ENCODE results near the gene G6PC3. TPM values are rescaled to one million over a fixed set of nuclear protein-coding genes. Genes with fewer than 3 reads are reported as not detected.

G6PC3 gene
- total RNA-seq, 2 experiments from 2014 or later, result 21.7 to 25.6 TPM

- no peaks in the 10 kb centered on the region for H3K9me3 Mint-ChIP-seq (ENCODE audit: low read depth)
- CTCF ChIA-PET, result interaction anchor here (0.9 to 3.1 kb wide), 7 partner anchors 9 to 128 kb away, joined by 3 to 10 read pairs (median 5); partner anchors contain the start of genes HDAC5, TMEM101 and TMUB2
- H3K4me3 Mint-ChIP-seq, result peak overlapping the region; percentile 98
- peaks cover 45% of the 10 kb centered on the region for H3K4me1 Mint-ChIP-seq
- peak overlapping the region; percentile 89 for H3K27ac Mint-ChIP-seq
- peak; percentile 48 for DNase-seq
- H3K27me3 Mint-ChIP-seq, result no peaks in the 10 kb centered on the region
- H3K36me3 Mint-ChIP-seq, result peaks cover 27% of the 10 kb centered on the region
- no peak for ATAC-seq
These were observed 4.8 kb upstream of the G6PC3 start for GRCh38 chr17:44065668-44066203.

DNA sequence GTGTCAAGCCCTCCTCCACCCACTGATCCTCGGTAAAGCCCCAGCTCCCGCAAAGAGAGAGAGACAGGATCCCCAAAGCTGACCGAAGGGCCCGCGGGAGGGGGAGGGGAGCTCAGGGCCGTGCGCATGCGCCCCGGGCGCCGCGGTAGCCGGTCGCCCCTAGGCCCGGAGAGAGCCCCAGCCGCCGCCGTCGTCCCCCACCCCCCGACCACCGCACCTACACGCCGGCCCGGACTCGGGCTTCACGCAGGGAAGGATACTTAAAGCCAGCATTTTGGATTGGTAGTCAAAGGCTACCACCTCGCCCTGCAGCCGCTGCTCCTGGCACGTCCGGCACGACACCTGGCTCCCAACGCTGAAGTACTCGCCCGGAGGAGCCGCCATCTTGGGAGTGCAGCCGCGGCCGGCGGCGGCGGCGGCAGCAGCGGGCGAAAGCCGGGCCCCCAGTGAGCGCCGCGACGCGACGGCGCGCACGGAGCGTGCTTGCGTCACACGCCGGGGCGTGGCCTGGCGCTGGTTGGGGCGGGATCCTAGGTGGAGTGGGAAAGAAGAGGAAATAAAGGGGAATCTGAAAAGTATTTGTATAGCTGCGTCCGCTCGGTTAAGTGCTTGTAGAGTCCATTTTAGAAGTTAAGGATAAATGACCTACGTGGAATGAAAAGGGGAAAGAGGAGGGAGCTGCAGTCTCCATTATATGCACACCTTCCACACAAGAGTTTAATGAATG lies 4.2 kb upstream of the G6PC3 start, which contains the start of gene LSM12:
Gene LSM12, minus strand, starts transcription at position 468 of the 727 bp plus-strand sequence. Its CDS starts 84 bp downstream, at position 384.
- Mint-ChIP-seq H3K27me3 (no peaks in the 10 kb centered on the region), H3K4me1 (peaks cover 46% of the 10 kb centered on the region), H3K36me3 (peaks cover 25% of the 10 kb centered on the region), H3K4me3 (peak within 1 kb of the TSS; percentile 98), H3K9me3 (ENCODE audit: low read depth) (no peaks in the 10 kb centered on the region), H3K27ac (peak within 1 kb of the TSS; percentile 89)
- CTCF ChIA-PET, result interaction anchor here (0.9 to 3.1 kb wide), 7 partner anchors 10 to 128 kb away, joined by 3 to 10 read pairs (median 5); partner anchors contain the start of genes HDAC5, TMEM101 and TMUB2
- DNase-seq (peak; percentile 92), ATAC-seq (peak; percentile 79)

DNA sequence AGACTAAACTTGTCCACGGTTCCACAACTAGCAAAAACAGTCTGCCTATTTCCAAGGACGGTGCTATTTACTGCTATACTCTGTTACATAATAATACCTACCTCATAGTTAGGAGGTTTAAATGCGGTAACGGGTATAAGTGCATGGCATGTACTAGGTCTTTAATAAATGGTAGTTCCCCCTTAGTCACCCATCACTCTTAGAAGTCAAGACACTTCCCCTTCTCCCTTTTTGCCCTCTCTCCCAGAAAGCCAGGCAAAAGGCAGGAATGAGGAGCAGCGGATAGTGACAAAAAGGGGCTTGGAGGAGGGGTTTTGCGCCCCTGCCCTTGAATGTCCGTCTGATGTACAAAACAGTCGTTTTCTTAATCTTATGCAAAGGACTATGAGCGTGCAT lies 3.0 kb upstream of the G6PC3 start:
- Mint-ChIP-seq H3K27me3 (no peaks in the 10 kb centered on the region), H3K27ac (peak overlapping the region; percentile 89), H3K9me3 (ENCODE audit: low read depth) (no peaks in the 10 kb centered on the region), H3K4me3 (peak overlapping the region; percentile 98), H3K36me3 (peaks cover 17% of the 10 kb centered on the region), H3K4me1 (peaks cover 48% of the 10 kb centered on the region)
- CTCF ChIA-PET, result interaction anchor here (1.8 to 3.1 kb wide), 2 partner anchors 49 to 123 kb away, joined by 6 to 10 read pairs; no protein-coding TSS in a partner anchor
- ATAC-seq (no peak), DNase-seq (no peak)

- Mint-ChIP-seq H3K27ac (peak overlapping the region; percentile 94), H3K36me3 (peaks cover 6% of the 10 kb centered on the region), H3K4me1 (peaks cover 41% of the 10 kb centered on the region), H3K9me3 (ENCODE audit: low read depth) (no peaks in the 10 kb centered on the region), H3K27me3 (no peaks in the 10 kb centered on the region), H3K4me3 (peak overlapping the region; percentile 89)
- DNase-seq, result no peak
- ATAC-seq, result no peak
- CTCF ChIA-PET, result interaction anchor here (0.6 to 0.7 kb wide), 2 partner anchors 29 to 57 kb away, joined by 3 to 4 read pairs; no protein-coding TSS in a partner anchor
These were observed 521 bp upstream of the G6PC3 start for GRCh38 chr17:44069974-44070454.

DNA sequence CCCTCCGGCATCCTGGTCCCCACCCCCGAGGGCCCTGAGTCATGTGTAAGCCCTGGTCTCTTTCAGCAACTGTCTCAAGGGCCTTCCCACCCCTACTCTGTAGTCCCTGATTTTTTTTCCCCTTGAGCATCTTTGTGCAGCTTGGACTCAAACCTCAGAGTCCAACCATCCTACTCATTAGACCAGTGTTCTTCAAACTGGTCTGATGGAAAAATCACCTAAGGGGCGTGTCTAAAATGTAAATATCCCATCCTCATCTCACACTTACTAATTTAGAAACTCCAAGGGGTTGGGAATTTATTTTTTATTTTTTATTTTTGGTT lies 624 bp downstream of the G6PC3 start:
- H3K27ac Mint-ChIP-seq, result peak overlapping the region; percentile 94
- H3K36me3 Mint-ChIP-seq, result no peaks in the 10 kb centered on the region
- H3K4me1 Mint-ChIP-seq, result peaks cover 33% of the 10 kb centered on the region
- CTCF ChIA-PET, result no interaction called here
- ATAC-seq, result no peak
- H3K4me3 Mint-ChIP-seq, result peak overlapping the region; percentile 89
- no peaks in the 10 kb centered on the region for H3K9me3 Mint-ChIP-seq (ENCODE audit: low read depth)
- H3K27me3 Mint-ChIP-seq, result no peaks in the 10 kb centered on the region
- no peak for DNase-seq

- ATAC-seq (no peak), DNase-seq (no peak)
- Mint-ChIP-seq H3K9me3 (ENCODE audit: low read depth) (no peaks in the 10 kb centered on the region), H3K27ac (peak overlapping the region; percentile 73), H3K27me3 (no peaks in the 10 kb centered on the region), H3K4me1 (peaks cover 29% of the 10 kb centered on the region), H3K36me3 (no peaks in the 10 kb centered on the region), H3K4me3 (peak overlapping the region; percentile 89)
- CTCF ChIA-PET, result no interaction called here
These were observed 1.2 kb downstream of the G6PC3 start for GRCh38 chr17:44071772-44072171.

GRCh38 chr17:44074231-44074910 lies 3.8 kb downstream of the G6PC3 start:
- peaks cover 22% of the 10 kb centered on the region for H3K4me1 Mint-ChIP-seq
- CTCF ChIA-PET, result interaction anchor here (1.8 kb wide), 1 partner anchor 9 kb away, joined by 7 read pairs; no protein-coding TSS in a partner anchor
- H3K4me3 Mint-ChIP-seq, result no peak overlapping the region
- no peaks in the 10 kb centered on the region for H3K27me3 Mint-ChIP-seq
- ATAC-seq (no peak), DNase-seq (no peak)
- H3K36me3 Mint-ChIP-seq, result no peaks in the 10 kb centered on the region
- no peak overlapping the region for H3K27ac Mint-ChIP-seq
- no peaks in the 10 kb centered on the region for H3K9me3 Mint-ChIP-seq (ENCODE audit: low read depth)

- no peaks in the 10 kb centered on the region for H3K27me3 Mint-ChIP-seq
- H3K36me3 Mint-ChIP-seq, result no peaks in the 10 kb centered on the region
- CTCF ChIA-PET, result interaction anchor here (1.8 kb wide), 1 partner anchor 9 kb away, joined by 7 read pairs; no protein-coding TSS in a partner anchor
- no peaks in the 10 kb centered on the region for H3K9me3 Mint-ChIP-seq (ENCODE audit: low read depth)
- no peak overlapping the region for H3K27ac Mint-ChIP-seq
- DNase-seq, result no peak
- ATAC-seq, result no peak
- peaks cover 22% of the 10 kb centered on the region for H3K4me1 Mint-ChIP-seq
- H3K4me3 Mint-ChIP-seq, result no peak overlapping the region
These were observed 4.4 kb downstream of the G6PC3 start for GRCh38 chr17:44074911-44075285.

- DNase-seq (no peak), ATAC-seq (no peak)
- Mint-ChIP-seq H3K9me3 (ENCODE audit: low read depth) (no peaks in the 10 kb centered on the region), H3K4me1 (peaks cover 15% of the 10 kb centered on the region), H3K27me3 (no peaks in the 10 kb centered on the region), H3K4me3 (no peak overlapping the region), H3K27ac (no peak overlapping the region), H3K36me3 (no peaks in the 10 kb centered on the region)
- CTCF ChIA-PET, result no interaction called here
These were observed 5.2 kb downstream of the G6PC3 start for GRCh38 chr17:44075598-44076293.

- H3K36me3 Mint-ChIP-seq, result no peaks in the 10 kb centered on the region
- no peak overlapping the region for H3K27ac Mint-ChIP-seq
- H3K27me3 Mint-ChIP-seq, result no peaks in the 10 kb centered on the region
- ATAC-seq (no peak), DNase-seq (no peak)
- no peak overlapping the region for H3K4me3 Mint-ChIP-seq
- H3K4me1 Mint-ChIP-seq, result peaks cover 6% of the 10 kb centered on the region
- H3K9me3 Mint-ChIP-seq (ENCODE audit: low read depth), result no peaks in the 10 kb centered on the region
- CTCF ChIA-PET, result no interaction called here
These were observed 6.4 kb downstream of the G6PC3 start for GRCh38 chr17:44076716-44077594.

DNA sequence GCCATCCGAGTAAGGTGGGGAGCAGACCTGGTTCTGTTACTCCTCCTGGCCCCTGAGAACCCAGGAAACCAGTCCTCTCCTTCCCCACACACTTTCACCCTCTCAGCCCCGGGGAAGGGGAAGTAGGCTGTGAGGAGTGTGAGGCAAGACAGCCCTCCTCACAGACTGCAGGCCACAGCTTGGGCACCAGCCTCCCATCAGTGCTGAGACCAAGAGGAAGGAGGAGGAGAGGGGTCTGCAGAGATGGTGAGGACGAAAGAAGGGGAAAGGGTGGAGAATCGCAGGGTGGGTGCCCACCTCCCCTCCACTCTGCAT lies 7.0 kb downstream of the G6PC3 start:
- no peak for DNase-seq
- no peaks in the 10 kb centered on the region for H3K27me3 Mint-ChIP-seq
- no peak overlapping the region for H3K27ac Mint-ChIP-seq
- peaks cover 4% of the 10 kb centered on the region for H3K4me1 Mint-ChIP-seq
- no peaks in the 10 kb centered on the region for H3K36me3 Mint-ChIP-seq
- no peaks in the 10 kb centered on the region for H3K9me3 Mint-ChIP-seq (ENCODE audit: low read depth)
- CTCF ChIA-PET, result no interaction called here
- H3K4me3 Mint-ChIP-seq, result no peak overlapping the region
- ATAC-seq, result no peak

DNA sequence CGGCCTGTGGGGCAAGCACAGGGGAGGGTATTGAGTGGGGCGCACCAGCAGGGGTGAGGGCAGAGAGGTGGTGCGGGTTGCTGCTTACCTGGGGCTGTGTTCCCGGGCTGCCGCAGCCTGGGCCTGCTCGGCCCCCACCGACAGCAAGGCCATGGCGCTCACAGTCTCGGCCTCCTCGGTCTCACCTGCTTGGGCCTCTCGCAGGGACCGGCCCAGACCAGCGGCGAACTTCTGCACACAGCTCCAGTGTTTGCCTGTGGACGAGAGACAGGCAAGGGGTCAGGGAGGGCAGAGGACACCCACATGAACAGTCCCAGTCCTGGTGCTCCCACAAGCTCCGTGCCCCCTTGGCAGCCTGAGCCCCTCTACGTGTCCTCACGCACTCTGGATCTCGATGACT lies 7.9 kb downstream of the G6PC3 start:
- CTCF ChIA-PET, result no interaction called here
- Mint-ChIP-seq H3K9me3 (ENCODE audit: low read depth) (no peaks in the 10 kb centered on the region), H3K4me1 (no peaks in the 10 kb centered on the region), H3K4me3 (no peak overlapping the region), H3K27me3 (no peaks in the 10 kb centered on the region), H3K27ac (no peak overlapping the region), H3K36me3 (no peaks in the 10 kb centered on the region)
- DNase-seq (no peak), ATAC-seq (no peak)
